ENCODE results near the gene CDK5RAP1. TPM values are rescaled to one million over a fixed set of nuclear protein-coding genes. Genes with fewer than 3 reads are reported as not detected.
"Not testable (repeated sequence)": the region's sequence is repeated elsewhere in the genome, so short reads cannot be mapped to it uniquely, and the experiment has no call there.

Gene CDK5RAP1
- total and polyA plus RNA-seq, 2 of the 8 experiments (the other 6 are each of a cell fraction or from before 2014, with no cell fraction given), result 37.8 to 46.6 TPM

DNA sequence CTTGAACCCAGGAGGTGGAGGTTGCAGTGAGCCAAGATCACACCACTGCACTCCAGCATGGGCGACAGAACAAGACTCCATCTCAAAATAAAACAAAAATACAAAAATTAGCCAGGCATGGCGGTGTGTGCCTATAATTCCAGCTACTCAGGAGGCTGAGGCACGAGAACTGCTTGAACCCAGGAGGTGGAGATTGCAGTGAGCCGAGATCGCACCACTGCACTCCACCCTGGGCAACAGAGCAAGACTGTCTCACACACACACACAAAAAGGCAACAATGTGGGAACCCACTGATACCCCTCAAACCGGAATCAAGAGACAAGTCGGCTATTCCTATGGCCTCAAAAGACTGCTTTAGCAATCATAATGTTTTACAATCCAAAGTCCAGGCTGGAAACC lies 39.2 kb upstream of the CDK5RAP1 start:
- H3K9me3 ChIP-seq (ENCODE audit: insufficient read depth in 2 of 2, low read depth in 1 of 2, low read length in 1 of 2); H3K18ac ChIP-seq (ENCODE audit: extremely low read depth, low read length); H3K27ac ChIP-seq (ENCODE audit: low read depth, low read length); H2BK120ac ChIP-seq (replicated peaks; ENCODE audit: low read depth, low read length); H2BK5ac ChIP-seq (ENCODE audit: low read depth, low read length); H2AK5ac ChIP-seq (ENCODE audit: low read depth, low read length); H4K20me1 ChIP-seq (replicated peaks in 1 of 2; ENCODE audit: control insufficient read depth in 1 of 2, insufficient read depth in 2 of 2, low read length in 2 of 2); H3K14ac ChIP-seq (ENCODE audit: insufficient read length); H3K79me2 ChIP-seq (ENCODE audit: control insufficient read depth in 1 of 2, insufficient read depth in 2 of 2, low read length in 2 of 2); POLR2A ChIA-PET (ENCODE audit: partially characterized antibody); H3K4ac ChIP-seq (replicated peaks; ENCODE audit: insufficient read length, low read depth, low read length); H3K9ac ChIP-seq (replicated peaks in 1 of 4; ENCODE audit: extremely low read depth in 1 of 4, low read depth in 3 of 4, low read length in 3 of 4); H3K23me2 ChIP-seq (ENCODE audit: low read depth, low read length); H3K36me3 ChIP-seq (ENCODE audit: control insufficient read depth in 2 of 4, insufficient read depth in 4 of 4, low read length in 3 of 4); H3K4me2 ChIP-seq (ENCODE audit: insufficient read depth in 1 of 2, low read depth in 2 of 2, low read length in 2 of 2); DNase-seq (ENCODE audit: low read depth in 1 of 2, low spot score in 2 of 2); H4K5ac ChIP-seq (ENCODE audit: insufficient read length, low read depth, low read length); H3K79me1 ChIP-seq (ENCODE audit: low read depth, low read length); H3K4me1 ChIP-seq (replicated peaks in 1 of 4; ENCODE audit: control insufficient read depth in 3 of 4, insufficient read depth in 4 of 4, low read length in 3 of 4); H3K56ac ChIP-seq (replicated peaks; ENCODE audit: insufficient read length, low read depth, low read length); H2BK15ac ChIP-seq (ENCODE audit: low read length); H2BK20ac ChIP-seq (ENCODE audit: low read length); H3K23ac ChIP-seq (ENCODE audit: insufficient read length); H4K91ac ChIP-seq (replicated peaks; ENCODE audit: insufficient read length, low read length); H4K8ac ChIP-seq (ENCODE audit: extremely low read depth, insufficient read depth, low read length); H2AFZ ChIP-seq (ENCODE audit: low read length); H2BK12ac ChIP-seq (ENCODE audit: low read depth, low read length); H3K4me3 ChIP-seq (ENCODE audit: extremely low read depth in 1 of 4, insufficient read depth in 2 of 4, low read depth in 3 of 4, low read length in 4 of 4); FAIRE-seq: not testable (repeated sequence)
- CTCF ChIA-PET (ENCODE audit: partially characterized antibody), result interaction anchor here (0.6 to 0.7 kb wide), 2 partner anchors 64 to 141 kb away, joined by 3 read pairs; no protein-coding TSS in a partner anchor
- peaks cover 3 to 18% (median 15%) of the 10 kb centered on the region in 4 experiments for H3K27me3 ChIP-seq (replicated peaks in 1 of 4; ENCODE audit: control insufficient read depth in 3 of 4, extremely low read depth in 1 of 4, insufficient read depth in 3 of 4, low read length in 3 of 4)
- WGBS, 2 experiments (ENCODE audit: extremely low coverage in 1 of 2, insufficient coverage in 1 of 2, insufficient read length in 1 of 2, insufficient replicate concordance in 2 of 2, low coverage in 1 of 2, low lambda C conversion rate in 2 of 2, missing lambda C conversion rate in 1 of 2), result 91% methylated on average over 7 of the region's 7 CpGs; no CpG with 5 or more reads in 1 of the 2 experiments

Measured in H1 (cell line).